Activated CD4-positive, CD25-positive, alpha-beta regulatory T cell treated with anti-CD3 and anti-CD28 coated beads, Interleukin-2, amount 50 U/mL, for 72 hours (primary cell): Measurements from ENCODE around the gene PLSCR2.
"Not testable (repeated sequence)": the region's sequence is repeated elsewhere in the genome, so short reads cannot be mapped to it uniquely, and the experiment has no call there.

ENCODE experiments used
- DNase-seq: peaks from one replicate; pipeline ENCODE4 v3.0.0; 2021

PLSCR2 gene

GRCh38 chr3:146412711-146413110, 56.6 kb downstream of the PLSCR2 start:
- not testable (repeated sequence) for DNase-seq

- DNase-seq = no peak
Observed at GRCh38 chr3:146407956-146408355, 61.4 kb downstream of the PLSCR2 start.

GRCh38 chr3:146404436-146404835, 64.9 kb downstream of the PLSCR2 start:
- no peak for DNase-seq

DNA sequence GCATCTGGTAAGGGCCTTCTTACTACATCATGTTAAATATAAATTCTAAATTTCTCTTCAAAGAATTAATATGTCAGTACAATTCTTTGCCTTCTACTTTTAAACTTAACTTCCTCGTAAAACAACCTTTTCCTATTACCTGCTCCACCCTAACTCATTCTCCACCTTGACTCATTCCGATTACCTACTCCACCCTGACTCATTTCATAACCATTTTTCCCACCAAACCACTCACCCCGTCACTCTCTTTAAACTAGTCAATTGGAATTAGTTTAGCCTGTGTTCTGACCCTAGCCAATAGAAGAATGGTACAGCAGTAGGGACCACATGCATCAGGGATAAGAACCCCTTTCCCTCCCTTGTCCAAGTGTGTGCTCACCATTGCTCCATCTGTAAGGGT, 65.6 kb downstream of the PLSCR2 start:
- no peak for DNase-seq

- DNase-seq = no peak
Observed at GRCh38 chr3:146396792-146397191, 72.6 kb downstream of the PLSCR2 start.

DNA sequence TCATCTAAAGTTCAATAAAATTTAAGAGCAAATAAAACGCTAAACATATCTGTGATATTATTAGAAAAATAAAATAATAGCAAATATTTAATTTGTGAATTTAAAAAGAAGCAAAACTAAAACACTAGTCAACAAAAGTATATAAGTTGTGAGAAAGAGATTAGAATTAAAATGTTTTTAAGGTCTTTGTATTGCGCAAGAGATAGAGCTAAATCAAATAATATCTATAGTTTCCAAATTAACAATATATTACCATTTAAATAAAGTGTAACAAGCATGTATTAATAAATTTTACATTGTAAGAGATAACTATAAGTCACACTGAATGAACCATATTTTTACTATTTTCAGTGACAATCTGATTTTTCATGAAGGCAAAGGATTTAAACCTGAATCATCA, 74.2 kb downstream of the PLSCR2 start:
- no peak for DNase-seq

DNA sequence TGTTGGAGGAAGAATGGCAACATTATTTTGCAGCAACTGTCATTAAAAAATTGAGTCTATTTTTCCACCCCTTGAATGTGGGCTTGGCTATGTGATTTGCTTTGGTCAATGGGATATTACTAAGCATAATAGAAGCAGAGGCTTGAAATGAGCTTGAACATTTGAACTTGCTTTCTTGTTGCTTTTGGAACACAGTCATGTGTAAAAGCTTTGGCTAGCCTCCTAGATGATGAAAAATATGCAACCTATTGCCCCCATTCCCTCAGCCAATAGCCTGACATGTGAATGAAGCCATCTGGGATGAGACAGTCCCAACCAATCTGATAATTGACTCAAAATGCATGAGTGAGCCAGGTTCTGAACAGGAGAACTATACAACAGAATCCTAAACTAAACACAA, 78.4 kb downstream of the PLSCR2 start:
- DNase-seq = no peak

GRCh38 chr3:146390006-146390772, 79.2 kb downstream of the PLSCR2 start:
- no peak for DNase-seq

DNA sequence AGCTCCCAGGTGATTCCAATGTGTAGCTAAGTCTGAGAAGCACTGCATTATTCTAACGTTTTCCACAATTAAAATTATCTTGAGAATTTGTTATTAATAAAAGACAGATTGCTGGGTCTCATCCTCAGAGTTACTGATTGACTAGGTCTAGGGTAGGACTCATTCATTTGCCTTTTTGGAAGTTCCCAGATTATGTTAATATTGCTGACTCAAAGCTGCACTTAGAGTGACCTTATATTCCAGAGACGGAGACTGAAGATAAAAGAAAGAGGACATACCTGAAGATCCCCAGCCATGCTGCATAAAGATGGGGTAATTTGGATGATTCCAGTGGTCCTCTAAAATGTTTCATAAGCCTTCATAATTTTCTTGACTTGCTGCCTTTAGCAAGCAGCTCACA, 81.8 kb downstream of the PLSCR2 start:
- no peak for DNase-seq

DNA sequence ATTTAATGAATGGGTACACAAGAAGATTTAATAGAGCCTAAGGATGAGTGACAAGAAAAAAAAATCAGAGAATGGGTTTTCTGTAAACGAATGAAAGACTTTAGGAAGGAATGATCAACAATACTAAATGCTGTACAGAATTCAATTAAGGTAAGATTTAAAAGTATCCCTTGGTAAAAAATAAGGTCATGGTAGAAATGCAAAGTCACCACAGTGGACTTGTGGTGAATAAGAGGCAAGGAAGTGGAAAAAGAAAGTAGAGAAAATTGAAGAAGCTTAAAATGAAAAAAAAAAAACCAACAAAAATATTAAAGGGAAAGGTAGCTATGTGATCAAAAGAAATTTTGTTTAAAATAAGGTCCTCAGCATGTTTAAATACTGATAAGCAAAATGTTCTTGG, 82.4 kb downstream of the PLSCR2 start:
- no peak for DNase-seq

DNA sequence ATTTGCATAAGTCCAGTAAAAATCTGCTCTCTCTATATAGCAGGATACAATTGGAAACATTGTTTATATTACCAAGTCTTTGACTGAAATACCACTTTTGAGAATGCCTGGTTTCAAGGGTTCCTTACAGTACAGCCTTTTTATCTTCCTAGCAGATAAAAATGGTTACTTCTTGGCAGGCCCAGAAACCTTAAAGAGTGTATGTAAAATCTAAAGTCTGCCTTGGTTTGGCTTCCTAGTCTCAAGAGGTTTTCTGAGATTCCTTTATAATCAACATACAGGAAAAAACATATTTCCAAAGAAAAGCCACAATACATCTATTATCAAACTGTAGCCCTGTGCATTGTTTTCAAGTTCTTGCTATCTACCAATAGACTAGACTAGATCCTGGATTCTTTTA, 84.6 kb downstream of the PLSCR2 start:
- no peak for DNase-seq
